AG08396 (cell line): ENCODE data around the gene ELMO2.

Experiments used
- DNase-seq: peaks from one replicate; pipeline ENCODE4 v3.0.0; 2012; ENCODE audit warnings: low spot score, mixed read lengths

Gene ELMO2

DNA sequence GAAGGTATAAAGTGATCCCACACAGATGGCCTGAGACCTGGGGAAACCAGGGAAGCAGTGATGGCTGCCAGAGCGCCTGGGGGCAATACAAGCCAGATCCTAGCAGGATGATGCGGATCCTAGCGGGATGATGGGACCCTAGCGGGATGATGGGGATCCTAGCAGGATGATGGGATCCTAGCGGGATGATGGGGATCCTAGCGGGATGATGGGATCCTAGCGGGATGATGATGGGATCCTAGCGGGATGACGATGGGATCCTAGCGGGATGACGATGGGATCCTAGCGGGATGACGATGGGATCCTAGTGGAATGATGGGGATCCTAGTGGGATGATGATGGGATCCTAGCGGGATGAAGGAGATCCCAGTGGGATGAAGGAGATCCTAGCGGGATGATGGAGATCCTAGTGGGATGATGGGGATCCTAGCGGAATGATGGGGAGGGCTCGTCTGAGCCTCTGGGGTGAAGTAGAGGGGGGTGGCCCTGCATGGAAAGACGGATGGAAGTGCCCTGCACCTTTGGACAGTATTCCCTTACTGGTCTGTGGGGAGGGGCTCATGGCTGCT is 54.0 kb downstream of the ELMO2 start:
- DNase-seq: no peak

DNA sequence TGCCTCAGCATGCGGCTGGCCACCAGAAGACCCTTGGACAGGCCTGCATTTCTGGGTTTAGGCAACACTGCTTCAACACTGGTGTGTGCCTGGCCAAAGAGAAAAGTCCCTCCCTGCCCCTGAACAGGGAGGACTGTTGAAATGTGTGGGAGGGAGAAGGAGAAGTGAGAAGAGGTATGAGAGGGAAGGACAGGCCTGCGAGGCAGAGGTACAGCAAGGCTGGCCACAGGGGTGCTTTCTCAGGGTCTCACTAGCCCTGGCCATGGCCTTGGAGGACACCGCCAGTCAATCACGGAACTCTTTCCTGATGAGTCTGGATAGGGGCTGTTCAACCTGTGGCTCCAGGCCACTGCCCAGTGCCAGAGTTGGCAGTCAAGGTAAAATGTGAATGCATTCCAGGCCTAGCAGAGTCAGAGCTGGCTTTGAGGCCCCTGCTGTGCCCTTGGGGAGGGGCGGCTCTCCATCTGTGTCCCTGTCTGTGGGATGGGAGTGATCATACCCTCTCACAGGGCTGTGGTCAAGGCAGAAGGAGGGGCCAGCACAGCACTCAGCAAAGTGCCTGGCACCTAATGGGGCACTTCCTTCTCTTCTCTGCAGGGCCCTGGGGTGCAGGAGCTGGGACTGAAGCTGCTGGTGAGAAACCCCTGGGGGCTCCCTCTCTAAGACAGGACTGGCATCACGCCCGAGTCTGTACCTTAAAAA is 54.9 kb downstream of the ELMO2 start:
- DNase-seq: no peak

DNA sequence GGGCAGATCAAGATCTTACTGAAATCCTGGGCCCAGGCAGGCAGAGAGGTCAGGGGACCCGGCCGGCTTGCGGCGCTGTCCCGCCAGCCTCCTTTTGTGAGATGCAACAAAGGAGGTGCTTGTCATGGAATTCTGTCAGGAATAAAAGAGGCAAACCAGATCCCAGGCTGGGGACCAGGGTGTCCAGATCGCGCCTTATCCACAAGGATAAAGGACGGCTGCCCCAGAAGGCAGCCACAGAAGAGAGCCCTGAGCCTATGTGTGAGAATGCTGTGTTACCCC is 55.5 kb downstream of the ELMO2 start:
- DNase-seq: no peak

- peak; percentile 68 for DNase-seq
Observed at GRCh38 chr20:46350201-46350985, 56.0 kb downstream of the ELMO2 start.

GRCh38 chr20:46349742-46350056 is 56.7 kb downstream of the ELMO2 start:
- DNase-seq: no peak

DNA sequence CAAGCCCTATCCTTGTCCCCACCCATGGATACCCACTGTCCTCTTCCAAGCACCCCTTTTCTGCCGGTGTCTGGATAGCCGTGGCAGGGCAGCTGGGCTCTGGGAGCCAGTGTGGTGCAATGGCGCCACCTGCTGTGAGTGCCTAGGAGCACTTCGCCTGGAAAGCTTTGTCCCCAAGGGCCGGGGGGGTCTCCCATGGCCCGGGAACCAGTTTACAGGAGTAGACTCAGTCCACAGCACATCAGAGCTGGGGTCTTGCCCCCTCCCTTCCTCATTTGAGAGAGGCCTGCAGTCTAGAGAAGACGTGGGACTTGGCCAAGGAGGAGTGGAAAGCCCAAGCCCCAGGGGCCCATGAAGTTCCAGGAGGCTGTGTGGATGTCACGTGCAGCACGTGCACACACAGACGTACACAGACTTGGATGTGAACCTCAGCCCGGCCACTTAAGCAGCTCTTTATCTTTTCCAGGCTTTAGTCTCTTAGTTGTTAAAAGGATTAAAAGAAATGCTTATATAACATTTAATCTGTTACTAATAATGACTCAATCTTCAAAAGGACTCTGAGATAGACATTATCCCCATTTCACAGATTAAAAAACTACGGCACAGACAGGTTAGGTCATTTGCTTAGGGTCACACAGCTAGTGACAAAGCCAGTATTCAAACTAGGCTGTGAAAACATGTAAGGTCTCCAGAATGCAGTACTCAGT is 57.2 kb downstream of the ELMO2 start:
- DNase-seq: peak; percentile 75

DNA sequence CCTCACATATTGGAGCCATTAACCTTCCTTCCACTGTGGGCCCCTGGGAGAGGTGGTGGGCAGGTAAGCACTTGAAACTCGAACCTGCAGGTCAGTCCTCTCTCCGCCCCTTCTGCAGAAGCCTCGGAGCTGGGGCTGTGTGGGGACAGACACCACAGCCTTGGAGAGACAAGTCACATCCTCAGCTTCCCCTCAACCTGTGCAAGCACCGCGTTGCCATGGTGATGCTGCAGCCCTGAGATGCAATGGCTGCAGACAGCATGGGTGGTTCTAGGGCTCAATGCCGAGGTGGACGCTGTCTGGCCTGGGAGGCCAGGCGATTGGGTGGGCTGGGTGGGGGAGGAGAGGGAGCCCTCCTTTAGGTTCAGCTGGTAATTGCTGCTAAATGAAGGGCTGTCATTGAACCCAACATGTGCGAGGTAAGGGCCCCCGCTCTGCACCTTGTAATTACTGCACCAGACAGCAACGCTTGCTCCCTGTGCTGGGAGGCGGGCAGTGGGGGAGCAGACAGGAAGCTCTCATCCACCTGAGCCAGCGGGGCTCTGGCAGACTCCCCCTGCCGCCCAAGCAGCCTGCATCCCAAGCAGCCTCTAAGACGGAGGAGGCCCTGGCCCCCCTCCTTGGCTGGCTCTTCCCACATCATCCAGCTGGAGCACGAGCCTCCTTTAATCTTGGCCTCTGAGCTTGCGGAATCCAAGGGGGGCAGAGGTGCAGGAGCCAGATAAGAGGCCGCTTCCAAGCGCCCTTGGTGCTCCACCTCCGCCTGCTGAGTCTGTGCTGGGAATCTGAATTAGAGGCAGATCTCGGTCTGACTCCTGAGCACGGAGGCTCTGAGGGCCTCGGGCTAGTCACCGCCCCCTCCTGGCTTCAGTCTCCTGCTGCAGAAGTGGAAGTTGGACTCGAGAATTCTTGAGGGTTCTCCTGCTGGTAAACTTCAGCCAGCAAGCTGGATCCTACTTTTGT is 58.3 kb downstream of the ELMO2 start:
- peak; percentile 49 for DNase-seq

- DNase-seq: no peak
Observed at GRCh38 chr20:46346770-46347169, 59.6 kb downstream of the ELMO2 start.

DNA sequence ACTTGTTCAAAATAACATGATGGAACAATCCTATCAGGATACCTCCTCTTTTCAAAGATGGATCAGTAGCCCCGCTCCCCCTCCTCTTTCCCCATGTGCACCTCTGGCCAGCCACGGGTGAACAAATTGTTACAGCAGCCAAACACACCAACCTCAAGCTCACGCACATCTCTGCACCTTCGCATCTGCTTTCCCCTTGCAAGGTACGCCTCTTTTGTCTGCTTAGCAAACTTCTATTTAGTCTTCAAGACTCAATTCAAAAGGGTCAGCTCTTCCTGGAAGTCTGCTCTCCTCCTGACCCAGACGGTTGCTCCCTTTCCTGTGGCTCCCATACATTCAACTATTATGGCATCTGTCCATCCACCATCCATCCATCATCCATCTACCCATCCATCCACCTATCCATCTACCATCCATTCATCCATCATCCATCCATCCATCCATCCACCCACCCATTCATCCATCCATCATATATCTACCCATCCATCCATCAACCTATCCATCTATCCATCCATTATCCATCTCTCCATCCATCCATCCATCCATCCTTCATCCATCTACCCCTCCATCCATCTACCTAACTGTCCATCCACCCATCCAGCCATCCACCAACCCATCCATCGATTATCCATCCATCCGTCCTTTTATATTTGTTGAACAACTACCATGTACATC is 61.8 kb downstream of the ELMO2 start:
- no peak for DNase-seq

DNA sequence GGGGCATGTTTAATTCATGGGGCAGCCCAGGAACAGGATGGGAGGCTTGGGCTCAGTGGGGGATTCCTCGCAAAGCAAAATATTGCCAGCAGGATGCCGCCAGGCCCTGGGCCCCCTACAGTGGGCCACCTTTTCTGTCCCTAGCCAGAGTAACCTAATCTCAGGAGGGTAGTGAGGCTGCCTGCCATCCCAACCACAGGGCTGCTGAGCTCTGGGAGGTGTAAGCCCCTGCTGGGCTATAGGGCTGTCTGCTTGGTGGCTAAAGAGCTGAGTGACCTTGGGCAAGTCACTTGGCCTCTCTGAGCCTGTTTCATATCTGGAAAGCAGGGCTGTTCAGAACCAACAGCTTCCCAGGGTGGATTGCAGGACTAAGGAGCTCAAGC is 62.4 kb downstream of the ELMO2 start:
- no peak for DNase-seq

- DNase-seq: no peak
Observed at GRCh38 chr20:46343348-46343974, 63.0 kb downstream of the ELMO2 start.

GRCh38 chr20:46342451-46343347 is 63.7 kb downstream of the ELMO2 start:
- no peak for DNase-seq

- DNase-seq: no peak
Observed at GRCh38 chr20:46342010-46342378, 64.4 kb downstream of the ELMO2 start.

GRCh38 chr20:46341074-46342009 is 65.1 kb downstream of the ELMO2 start:
- no peak for DNase-seq

- no peak for DNase-seq
Observed at GRCh38 chr20:46339037-46339436, 67.4 kb downstream of the ELMO2 start.

DNA sequence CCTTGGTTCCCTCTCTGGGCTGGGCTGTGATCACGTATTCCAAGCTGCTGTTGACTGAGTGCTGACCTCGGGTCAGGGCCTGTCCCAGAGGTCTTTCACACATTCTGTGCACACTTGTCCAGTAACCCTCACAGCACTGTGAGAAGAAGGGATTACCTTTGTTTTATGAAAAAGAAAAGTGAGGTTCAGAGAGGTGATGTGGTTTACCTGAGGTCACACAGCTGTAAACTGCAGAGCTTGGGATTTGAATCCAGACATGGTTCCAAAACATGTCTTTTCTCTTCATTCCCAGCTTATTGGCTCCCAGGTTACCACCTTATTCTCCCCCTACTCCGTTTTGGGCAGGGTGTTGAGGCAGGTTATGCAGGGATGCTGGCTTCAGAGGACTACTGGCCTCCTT is 69.7 kb downstream of the ELMO2 start:
- no peak for DNase-seq

- no peak for DNase-seq
Observed at GRCh38 chr20:46334303-46334904, 72.0 kb downstream of the ELMO2 start.
